Ureter (tissue), 1 donor: ENCODE data around the gene KRTAP10-10. TPM values are rescaled to one million over a fixed set of nuclear protein-coding genes. Genes with fewer than 3 reads are reported as not detected.
"Not testable (repeated sequence)": the region's sequence is repeated elsewhere in the genome, so short reads cannot be mapped to it uniquely, and the experiment has no call there.

Source experiments
- DNase-seq: peaks from one replicate; pipeline ENCODE4 v3.0.0-alpha.2; 2020; ENCODE audit warnings: low spot score
- total RNA-seq: library from RNA; stranded (reverse); gene quantifications from one replicate; pipeline ENCODE4 v1.2.4, GENCODE V29; 2023
- donor health status: DM: yes; HTN: yes; CAD: no.

The KRTAP10-10 gene
- total RNA-seq, 1 donor from 2014 or later: not detected

DNA sequence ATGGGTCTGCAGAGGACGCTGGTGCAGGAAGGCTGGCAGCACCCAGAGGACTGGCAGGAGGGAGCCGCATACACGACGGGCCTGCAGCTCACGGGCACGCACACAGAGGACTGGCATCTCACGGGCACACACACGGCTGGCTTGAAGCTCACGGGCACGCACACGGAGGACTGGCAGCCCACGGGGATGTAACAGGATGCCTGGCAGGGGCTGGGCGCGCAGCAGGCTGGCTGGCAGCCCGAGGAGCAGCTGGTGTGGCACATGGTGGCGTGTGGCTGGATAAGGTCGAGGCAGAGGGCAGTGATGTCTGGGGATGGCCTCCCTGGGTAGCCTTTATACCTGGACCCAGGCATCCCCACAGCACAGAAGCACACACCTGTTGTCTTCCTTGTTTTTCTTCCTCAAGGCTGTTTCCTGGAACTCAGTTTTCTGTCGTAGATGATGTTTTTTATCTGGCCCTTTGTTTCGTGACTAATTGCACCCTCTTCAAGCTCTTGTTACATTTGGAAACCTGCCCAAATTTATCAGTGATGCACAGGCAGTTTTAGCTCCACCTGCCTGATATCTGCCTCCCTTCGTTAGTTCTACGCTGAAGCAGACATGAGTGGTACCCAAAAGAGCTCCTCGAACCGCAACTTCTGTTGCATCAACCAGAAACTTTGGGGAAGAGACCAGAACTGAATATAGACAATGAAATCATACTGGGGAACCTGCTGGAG, 44.9 kb downstream of the KRTAP10-10 start, which contains the start of gene KRTAP12-1:
TSS of gene KRTAP12-1 (minus strand) at position 303 of the 719 bp plus-strand sequence. CDS start at position 263, 40 bp downstream.
- DNase-seq: no peak

DNA sequence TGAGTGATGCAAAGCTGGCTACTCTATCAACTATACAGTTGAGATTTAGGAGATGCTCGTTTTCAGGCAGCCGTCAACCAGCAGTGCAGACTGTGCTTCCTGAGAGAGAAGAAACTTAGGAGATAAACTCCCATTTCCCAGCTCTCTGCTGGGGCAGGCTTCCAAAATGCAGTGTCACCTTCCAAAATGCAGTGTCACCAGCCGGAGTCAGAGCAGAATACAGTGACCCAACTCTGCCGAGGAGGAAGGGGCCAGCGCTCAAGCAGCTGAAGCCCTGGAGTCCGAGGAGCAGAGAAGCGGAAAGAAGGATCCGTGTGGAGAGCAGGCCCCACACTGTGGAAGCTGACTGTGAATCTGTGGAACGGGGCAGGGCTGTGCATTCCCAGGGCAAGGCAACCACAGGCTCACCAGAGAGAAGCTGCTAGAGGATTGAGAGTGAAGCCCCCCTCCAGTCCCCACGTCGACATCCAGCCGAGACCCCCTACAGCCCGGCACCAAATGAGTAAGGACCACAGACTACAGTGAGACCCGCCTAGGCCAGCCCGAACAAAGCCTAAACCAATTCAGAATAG, 45.5 kb downstream of the KRTAP10-10 start:
- DNase-seq: no peak

DNA sequence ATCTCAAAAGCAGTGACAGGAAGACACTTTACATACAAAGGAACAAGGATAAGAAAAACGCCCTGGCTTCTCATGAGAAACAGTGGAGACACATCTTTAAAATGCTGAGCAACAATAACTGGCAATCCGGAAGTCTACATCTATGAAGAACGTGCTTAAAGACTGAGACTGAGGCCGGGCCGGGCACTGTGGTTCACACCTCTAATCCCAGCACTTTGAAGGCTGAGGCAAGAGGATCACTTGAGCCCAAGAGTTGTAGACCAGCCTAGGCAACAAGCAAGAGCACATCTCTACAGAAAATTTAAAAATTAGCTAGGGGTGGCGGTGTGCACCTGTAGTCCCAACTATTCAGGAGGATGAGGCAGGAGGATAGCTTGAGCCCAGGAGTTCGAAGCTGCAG, 46.9 kb downstream of the KRTAP10-10 start:
- DNase-seq: no peak

DNA sequence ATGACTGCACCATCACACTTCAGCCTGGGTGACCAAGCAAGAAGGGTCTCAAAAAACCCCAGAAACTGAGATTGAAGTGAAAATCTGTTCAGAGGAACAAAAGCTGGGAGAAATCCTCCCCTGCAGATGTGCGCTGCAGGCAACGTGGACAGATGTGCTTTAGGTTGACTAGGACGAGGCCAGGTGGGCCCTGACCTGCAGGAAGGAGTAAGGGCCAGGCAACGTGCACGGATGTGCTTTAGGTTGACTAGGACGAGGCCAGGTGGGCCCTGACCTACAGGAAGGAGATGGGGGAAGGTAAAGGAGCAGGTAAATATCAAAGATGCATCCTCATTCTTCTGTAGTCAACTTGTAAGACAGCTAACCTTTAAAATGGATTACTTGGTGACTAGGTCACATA, 47.3 kb downstream of the KRTAP10-10 start:
- no peak for DNase-seq

DNA sequence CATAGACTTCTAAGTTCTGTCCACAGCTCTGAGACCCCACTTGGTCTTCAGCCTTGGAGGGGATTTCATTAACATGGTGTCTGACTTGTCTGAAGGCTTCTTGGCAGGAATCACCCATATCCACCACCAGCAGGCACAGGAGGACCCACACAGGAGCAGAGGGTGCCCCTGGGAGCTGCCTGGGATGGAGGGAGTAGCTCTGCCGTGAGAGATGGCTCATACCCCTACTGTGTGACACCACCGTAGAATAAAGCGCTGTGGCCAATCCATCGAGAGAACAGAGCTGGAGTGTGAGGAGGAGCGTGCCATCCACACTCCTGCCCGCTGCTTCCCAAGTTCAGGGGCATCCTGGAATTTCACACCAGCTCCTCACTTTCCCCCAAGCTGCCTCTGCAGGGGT, 47.9 kb downstream of the KRTAP10-10 start:
- DNase-seq: not testable (repeated sequence)

DNA sequence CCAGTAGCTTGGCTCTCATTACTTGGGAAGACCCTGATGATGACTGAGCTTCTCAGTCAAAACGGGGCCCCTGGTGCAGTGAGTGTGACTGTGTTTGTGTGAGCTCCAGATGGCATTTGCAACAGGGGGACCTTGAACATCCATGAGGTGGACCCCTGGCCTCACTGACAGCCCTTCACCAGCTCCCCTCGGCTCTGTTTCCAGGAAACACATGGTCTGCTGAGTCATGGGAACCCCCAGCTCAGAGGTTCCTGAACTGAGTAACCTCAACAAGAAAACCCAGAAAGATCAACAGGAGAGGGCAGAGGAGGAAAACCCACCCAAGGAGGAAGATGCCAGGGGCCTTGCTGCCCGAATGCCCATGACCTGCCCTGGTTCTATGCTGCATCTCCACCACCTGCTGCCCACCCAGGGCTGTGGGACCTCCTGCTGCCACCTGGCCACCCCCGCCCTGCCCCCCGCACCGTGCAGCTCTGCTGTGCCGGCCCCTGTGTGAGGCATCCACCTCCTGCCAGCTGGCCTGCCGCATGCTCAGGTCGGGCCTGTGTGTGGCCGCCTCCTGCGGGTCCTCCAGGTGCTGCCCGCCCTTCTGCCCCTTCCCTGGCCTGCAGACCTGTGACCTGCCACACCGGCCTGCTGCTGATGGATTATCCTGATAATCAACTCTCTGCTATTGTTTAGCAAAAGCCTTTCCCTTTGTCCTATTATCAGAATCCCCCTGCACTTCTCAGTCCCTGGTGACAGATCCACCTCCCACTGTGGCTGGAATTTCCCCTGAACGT, 49.0 kb downstream of the KRTAP10-10 start:
- DNase-seq: no peak

DNA sequence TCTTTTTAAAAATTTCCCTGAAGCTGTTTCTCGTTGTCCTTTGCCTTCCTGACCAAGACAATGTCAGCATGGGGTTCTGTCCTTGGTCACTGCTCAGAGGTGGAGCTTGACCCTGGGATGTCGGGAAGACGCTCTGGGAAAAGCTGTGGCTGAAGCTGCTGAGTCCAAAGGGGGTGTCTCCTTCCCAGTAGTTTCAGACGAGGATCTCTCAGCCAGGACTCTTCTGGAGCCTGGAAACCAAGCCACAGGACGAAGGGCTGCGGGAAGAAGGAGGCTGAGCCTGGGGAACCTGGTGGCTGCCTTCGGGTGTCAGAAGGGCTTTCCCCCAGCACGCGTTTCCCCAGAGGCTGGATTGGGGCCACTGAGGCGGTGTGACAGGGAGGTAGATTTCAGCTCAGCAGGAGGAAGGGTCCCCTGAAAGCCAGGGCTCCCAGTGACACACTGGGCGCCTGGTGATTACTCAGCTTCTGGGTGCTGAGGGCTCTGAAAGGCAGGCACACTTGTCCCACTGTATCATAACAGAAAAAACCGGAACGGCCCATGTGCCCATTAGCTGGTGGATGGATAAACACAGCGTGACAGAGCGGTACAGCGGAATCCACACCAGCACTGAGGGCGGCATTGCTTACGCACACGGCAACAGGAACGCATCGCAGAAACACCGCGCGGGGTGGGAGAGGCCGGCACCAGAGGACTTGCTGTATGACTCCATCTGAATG, 49.8 kb downstream of the KRTAP10-10 start:
- DNase-seq: no peak

DNA sequence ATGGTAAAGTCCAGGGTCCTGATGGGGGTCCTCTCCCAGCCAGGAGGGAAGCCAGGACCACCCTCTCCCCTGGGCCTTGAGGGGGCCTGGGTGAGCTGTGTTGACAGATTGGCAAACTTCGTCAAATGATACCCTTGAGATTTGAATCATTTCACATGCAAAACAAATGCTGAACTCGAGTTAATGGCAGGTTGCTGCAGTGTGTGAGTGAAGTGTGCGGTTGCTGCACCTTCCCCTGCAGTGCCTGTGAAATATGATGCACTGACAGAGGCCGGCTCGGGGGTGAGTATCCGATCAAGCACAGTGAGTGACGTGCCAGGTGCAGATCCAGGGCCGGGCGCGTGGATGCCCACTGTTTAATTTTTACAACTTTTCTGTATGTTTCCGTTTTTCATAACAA, 50.5 kb downstream of the KRTAP10-10 start:
- no peak for DNase-seq

Other genes with a start within 250 kb of the KRTAP10-10 start
- gene LRRC3, start 181.8 kb upstream of the KRTAP10-10 start, total RNA-seq: 3.8 TPM
- gene KRTAP10-1, start 97.2 kb upstream of the KRTAP10-10 start, total RNA-seq: not detected
- not detected for gene KRTAP10-2, start 85.9 kb upstream of the KRTAP10-10 start, total RNA-seq
- not detected for gene KRTAP10-3, start 78.6 kb upstream of the KRTAP10-10 start, total RNA-seq
- gene KRTAP10-4, start 63.6 kb upstream of the KRTAP10-10 start, total RNA-seq: not detected
- not detected for gene KRTAP10-5, start 56.8 kb upstream of the KRTAP10-10 start, total RNA-seq
- not detected for gene KRTAP10-6, start 44.9 kb upstream of the KRTAP10-10 start, total RNA-seq
- not detected for gene KRTAP10-7, start 36.8 kb upstream of the KRTAP10-10 start, total RNA-seq
- gene KRTAP10-8, start 25.3 kb upstream of the KRTAP10-10 start, total RNA-seq: not detected
- gene KRTAP10-9, start 10.3 kb upstream of the KRTAP10-10 start, total RNA-seq: not detected
- gene KRTAP10-11, start 9.1 kb downstream of the KRTAP10-10 start, total RNA-seq: not detected
- gene KRTAP12-4, start 17.3 kb downstream of the KRTAP10-10 start, total RNA-seq: not detected
- not detected for gene KRTAP12-3, start 20.6 kb downstream of the KRTAP10-10 start, total RNA-seq
- not detected for gene KRTAP12-2, start 29.6 kb downstream of the KRTAP10-10 start, total RNA-seq
- not detected for gene KRTAP12-1, start 44.8 kb downstream of the KRTAP10-10 start, total RNA-seq
- not detected for gene KRTAP10-12, start 59.8 kb downstream of the KRTAP10-10 start, total RNA-seq
- 0.10 TPM for gene TSPEAR, start 74.2 kb downstream of the KRTAP10-10 start, total RNA-seq
- 126 TPM for gene UBE2G2, start 164.5 kb downstream of the KRTAP10-10 start, total RNA-seq
- 73.4 TPM for gene SUMO3, start 180.7 kb downstream of the KRTAP10-10 start, total RNA-seq
- gene PTTG1IP, start 236.3 kb downstream of the KRTAP10-10 start, total RNA-seq: 181 TPM